IMR-90 (cell line): ENCODE results near the gene ZP3. TPM values are rescaled to one million over a fixed set of nuclear protein-coding genes. Genes with fewer than 3 reads are reported as not detected.
"Not testable (repeated sequence)": the region's sequence is repeated elsewhere in the genome, so short reads cannot be mapped to it uniquely, and the experiment has no call there.

Source experiments
- ATAC-seq: fragments of 200-7000 bp; cut with Tn5 transposase; 2 replicates; pipeline ENCODE4 v1.9.1; 2020; ENCODE audit warnings: low read depth, mild to moderate bottlenecking, moderate library complexity
- BruUV-seq: library from RNA; stranded (reverse); fragments of 400-500 nt; replicated peaks from 2 replicates; lab custom pipeline; 2021; lab: Mats Ljungman, UMichigan
- CTCF ChIA-PET: fragments of 300-600 bp; formaldehyde crosslinking; extraction: SDS; loops from one replicate; lab custom pipeline; 2021; ENCODE audit warnings: antibody characterized with exemption; lab: Yijun Ruan, JAX
- POLR2A ChIA-PET: fragments of 300-600 bp; sonication (Branson Sonifier 250); formaldehyde crosslinking; loops from one replicate; lab custom pipeline; 2022; ENCODE audit warnings: antibody characterized with exemption; ENCODE audit not compliant: unreplicated experiment; lab: Charles Lee
- DNase-seq: peaks from one replicate; pipeline ENCODE4 v3.0.0; 2013
- H2AFZ ChIP-seq: replicated peaks from 2 replicates; pipeline ENCODE3; 2013; ENCODE audit warnings: low read length, mild to moderate bottlenecking; ENCODE audit not compliant: poor library complexity
- H2AK5ac ChIP-seq: 2 replicates; pipeline ENCODE4 v1.6.1; 2013; ENCODE audit warnings: low read depth, low read length, inconsistent platforms
- H2AK9ac ChIP-seq: replicated peaks from 2 replicates; pipeline ENCODE3; 2013; ENCODE audit warnings: mild to moderate bottlenecking, low read depth, low read length, moderate library complexity; ENCODE audit not compliant: poor library complexity
- H2BK120ac ChIP-seq: 2 replicates; pipeline ENCODE4 v1.6.1; 2013; ENCODE audit warnings: low read depth, low read length, inconsistent platforms
- H2BK15ac ChIP-seq: 3 replicates; pipeline ENCODE4 v1.6.1; 2013; ENCODE audit warnings: low read depth, low read length, inconsistent platforms
- H2BK20ac ChIP-seq: 2 replicates; pipeline ENCODE4 v1.6.1; 2013; ENCODE audit warnings: low read depth, mild to moderate bottlenecking, inconsistent platforms, low read length, moderate library complexity
- H2BK5ac ChIP-seq: 2 replicates; pipeline ENCODE4 v1.6.1; 2013; ENCODE audit warnings: mild to moderate bottlenecking, low read depth, low read length, inconsistent platforms; ENCODE audit not compliant: poor library complexity, severe bottlenecking
- H3K14ac ChIP-seq: replicated peaks from 2 replicates; pipeline ENCODE4 v1.6.1; 2013; ENCODE audit warnings: low read depth, low read length, inconsistent platforms
- H3K18ac ChIP-seq: 2 replicates; pipeline ENCODE4 v1.6.1; 2013; ENCODE audit warnings: low read depth, low read length, control low read depth
- H3K23ac ChIP-seq: 2 replicates; pipeline ENCODE4 v1.6.1; 2013; ENCODE audit warnings: low read depth, low read length, inconsistent platforms
- H3K27ac ChIP-seq: 2 replicates; pipeline ENCODE4 v1.5.1; 2013; ENCODE audit warnings: mild to moderate bottlenecking, control low read depth, low read length; ENCODE audit not compliant: insufficient read depth
- H3K27me3 ChIP-seq: 2 replicates; pipeline ENCODE4 v1.6.1; 2013; ENCODE audit warnings: low read length; ENCODE audit not compliant: control insufficient read depth, insufficient read depth
- H3K36me3 ChIP-seq: 2 replicates; pipeline ENCODE4 v1.6.1; 2013; ENCODE audit warnings: low read length, mixed read lengths; ENCODE audit not compliant: control insufficient read depth, insufficient read depth
- H3K4ac ChIP-seq: 2 replicates; pipeline ENCODE4 v1.6.1; 2013; ENCODE audit warnings: low read depth, low read length, inconsistent platforms
- H3K4me1 ChIP-seq: 2 replicates; pipeline ENCODE4 v1.6.1; 2013; ENCODE audit warnings: low read length, mixed read lengths; ENCODE audit not compliant: control insufficient read depth, insufficient read depth
- H3K4me2 ChIP-seq: 2 replicates; pipeline ENCODE4 v1.6.1; 2013; ENCODE audit warnings: low read depth, mild to moderate bottlenecking, control low read depth, low read length, moderate library complexity
- H3K4me3 ChIP-seq: 2 replicates; pipeline ENCODE4 v1.5.1; 2013; ENCODE audit warnings: low read depth, mild to moderate bottlenecking, control low read depth, low read length, moderate library complexity; ENCODE audit not compliant: insufficient read depth
- H3K56ac ChIP-seq: 2 replicates; pipeline ENCODE4 v1.6.1; 2013; ENCODE audit warnings: low read length, inconsistent platforms; ENCODE audit not compliant: insufficient read depth; ENCODE audit errors: extremely low read depth
- H3K79me1 ChIP-seq, 2 experiments: 2 replicates each; pipeline ENCODE4 v1.6.1; 2013; ENCODE audit warnings: low read length in 2 of 2, inconsistent platforms in 1 of 2, low read depth in 1 of 2
- H3K9ac ChIP-seq: 2 replicates; pipeline ENCODE4 v1.6.1; 2013; ENCODE audit warnings: low read depth, low read length, control low read depth
- H3K9me1 ChIP-seq: 2 replicates; pipeline ENCODE4 v1.6.1; 2013; ENCODE audit warnings: low read length, inconsistent platforms; ENCODE audit not compliant: insufficient read depth
- H3K9me3 ChIP-seq: 2 replicates; pipeline ENCODE4 v1.6.1; 2013; ENCODE audit warnings: low read length; ENCODE audit not compliant: control insufficient read depth, insufficient read depth
- H4K20me1 ChIP-seq: 2 replicates; pipeline ENCODE4 v1.6.1; 2013; ENCODE audit warnings: low read length, inconsistent platforms; ENCODE audit not compliant: insufficient read depth
- H4K5ac ChIP-seq: 2 replicates; pipeline ENCODE4 v1.6.1; 2013; ENCODE audit warnings: mild to moderate bottlenecking, low read depth, low read length, control low read depth
- H4K8ac ChIP-seq, 2 experiments: 2 replicates each; pipeline ENCODE4 v1.6.1; 2013; ENCODE audit warnings: low read depth in 2 of 2, low read length in 2 of 2, control low read depth in 1 of 2, inconsistent platforms in 1 of 2
- H4K91ac ChIP-seq: 2 replicates; pipeline ENCODE4 v1.6.1; 2013; ENCODE audit warnings: low read depth, low read length, inconsistent platforms; ENCODE audit not compliant: insufficient read depth
- BHLHE40 ChIP-seq: fragments of 150-350 bp; IDR thresholded peaks from 2 replicates; pipeline ENCODE4 v1.6.1; 2016; ENCODE audit warnings: mild to moderate bottlenecking, low read depth, low read length
- FOS ChIP-seq: fragments of 150-350 bp; IDR thresholded peaks from 2 replicates; pipeline ENCODE4 v1.6.1; 2016; ENCODE audit warnings: low read depth, low read length
- USF2 ChIP-seq: fragments of 150-350 bp; IDR thresholded peaks from 2 replicates; pipeline ENCODE4 v1.6.1; 2017; ENCODE audit warnings: mild to moderate bottlenecking, antibody characterized with exemption, low read length, low read depth
- WGBS, 2 experiments: methylation state at CpG; one replicate each; pipeline versions ENCODE4 v1.1.5 to v1.1.7; 2013; ENCODE audit warnings: missing lambda C conversion rate in 2 of 2; ENCODE audit not compliant: insufficient read length in 1 of 2; ENCODE audit errors: extremely low coverage in 2 of 2; 5-methylcytosine and 5-hydroxymethylcytosine counted together
- dilution Hi-C: fragments of 300-500 bp; cut with HindIII; formaldehyde crosslinking; loops from one replicate; pipeline ENCODE4 v1.14.3; 2018; ENCODE audit warnings: low sequenced_read_pairs; ENCODE audit not compliant: unreplicated experiment
- in situ Hi-C: fragments of 300-500 bp; cut with MboI; formaldehyde crosslinking; loops from 3 replicates; pipeline ENCODE4 v1.14.3; 2019; ENCODE audit warnings: low sequenced_read_pairs, inconsistent platforms, mixed read lengths
- intact Hi-C: fragments of 100-400 bp; cut with micrococcal nuclease; formaldehyde crosslinking; loops from 2 replicates; pipeline ENCODE4 v1.10.0; 2022
- polyA plus RNA-seq, 3 experiments: library from polyadenylated mRNA; depleted of rRNA; stranded (reverse); fragments of >200 nt; gene quantifications; 2 replicates each; pipeline ENCODE4 v1.2.3, GENCODE V29; 2012; ENCODE audit warnings: low replicate concordance in 1 of 3
- total RNA-seq: library from RNA; depleted of rRNA; stranded (reverse); fragments of >200 nt; gene quantifications from 2 replicates; pipeline ENCODE4 v1.2.3, GENCODE V29; 2012

The ZP3 gene
- total and polyA plus RNA-seq, 2 of the 4 experiments (the other 2 are of a cell fraction), result 0.54 to 0.67 TPM

- not testable (repeated sequence) for BruUV-seq
- peak; percentile 94 for ATAC-seq
Measured at GRCh38 chr7:76421097-76421496, 3.7 kb upstream of the ZP3 start.

More at GRCh38 chr7:76421097-76421496, 3.7 kb upstream of the ZP3 start:
- Histone ChIP-seq H3K27ac (peak overlapping the region; percentile 72), H2AFZ (peak overlapping the region; percentile 11), H4K8ac (peak overlapping the region in 1 of 2 experiments; percentile 78; a peak in 1 of 4 replicates), H3K4ac (peak overlapping the region; percentile 89), H2BK5ac (peak overlapping the region; percentile 93), H2AK5ac (peak overlapping the region; percentile 37), H3K14ac (0 out of 2 replicates have a peak overlapping the region, but pooled peaks have one; percentile 36), H4K5ac (peak overlapping the region; percentile 81; the same call in 1 of the 2 replicates), H4K91ac (0 out of 2 replicates have a peak overlapping the region, but pooled peaks have one; percentile 68), H3K18ac (peak overlapping the region; percentile 87; the same call in 1 of the 2 replicates), H2BK120ac (peak overlapping the region; percentile 85), H2BK20ac (peak overlapping the region; percentile 80), H3K4me1 (peaks cover 11% of the 10 kb centered on the region), H2BK15ac (peak overlapping the region; percentile 79; the same call in 2 of the 3 replicates)
- in situ Hi-C loops, H3K23ac ChIP-seq, H3K9me1 ChIP-seq, dilution Hi-C loops, H3K9ac ChIP-seq, H3K79me1 ChIP-seq, H3K9me3 ChIP-seq, H3K27me3 ChIP-seq, H3K4me2 ChIP-seq, CTCF ChIA-PET, H3K4me3 ChIP-seq, H4K20me1 ChIP-seq, H3K36me3 ChIP-seq, H3K56ac ChIP-seq, POLR2A ChIA-PET, H2AK9ac ChIP-seq, intact Hi-C loops: not testable (repeated sequence)
- DNase-seq, result peak; percentile 98
- TF ChIP-seq FOS (peak; percentile 89), USF2 (peak; percentile 41; the same call in 1 of the 2 replicates), BHLHE40 (peak; percentile 29; the same call in 1 of the 2 replicates)
- 0% methylated on average over 2 of the region's 6 CpGs; no CpG with 5 or more reads in 1 of the 2 experiments for WGBS, 2 experiments
